Measurements from ENCODE around the gene FAM83C. TPM values are rescaled to one million over a fixed set of nuclear protein-coding genes. Genes with fewer than 3 reads are reported as not detected.

Gene FAM83C
- total RNA-seq, 4 donors from 2014 or later, result 54.4 to 85.7 (median 68.6) TPM

GRCh38 chr20:35314816-35315631 lies 22.8 kb upstream of the FAM83C start:
- no peak for TF ChIP-seq POLR2A (IDR thresholded peaks at IDR 0.05)
- no peak for TF ChIP-seq CTCF (IDR thresholded peaks at IDR 0.05)
- no peak for DNase-seq (ENCODE audit: low spot score in 2 of 2)
- H3K4me3 ChIP-seq (ENCODE audit: low read depth, poor library complexity, severe bottlenecking), result no peak overlapping the region
- intact Hi-C loops (cut with DNase I; ENCODE audit: low total_unique reads), result no loop called here
- 68 to 77% methylated on average over 3 of the region's 3 CpGs for WGBS, 2 donors

DNA sequence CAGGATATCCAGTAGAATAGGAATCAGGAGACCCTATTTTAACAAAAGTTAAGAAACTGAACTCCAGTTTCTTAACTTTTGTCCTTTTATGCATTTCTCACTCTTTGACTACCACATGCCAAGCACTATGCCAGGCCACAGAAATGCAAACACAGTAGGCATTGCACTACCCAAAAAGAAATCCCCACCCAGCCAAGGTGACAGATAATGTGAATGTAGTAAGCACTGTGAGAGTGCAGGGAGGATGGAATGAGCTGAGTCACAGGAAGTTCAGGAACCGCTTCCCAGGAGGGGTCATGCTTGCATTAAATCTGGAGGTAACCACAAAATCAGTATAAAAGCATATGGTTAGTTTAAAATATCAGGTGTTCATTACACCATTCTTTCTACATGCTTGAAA lies 20.1 kb upstream of the FAM83C start:
- 65 to 79% methylated on average over 1 of the region's 1 CpG for WGBS, 2 donors
- DNase-seq (ENCODE audit: low spot score in 2 of 2), result no peak
- no peak for TF ChIP-seq POLR2A (IDR thresholded peaks at IDR 0.05)
- no peak for TF ChIP-seq CTCF (IDR thresholded peaks at IDR 0.05)
- H3K4me3 ChIP-seq (ENCODE audit: low read depth, poor library complexity, severe bottlenecking), result no peak overlapping the region
- intact Hi-C loops (cut with DNase I; ENCODE audit: low total_unique reads), result no loop called here

DNA sequence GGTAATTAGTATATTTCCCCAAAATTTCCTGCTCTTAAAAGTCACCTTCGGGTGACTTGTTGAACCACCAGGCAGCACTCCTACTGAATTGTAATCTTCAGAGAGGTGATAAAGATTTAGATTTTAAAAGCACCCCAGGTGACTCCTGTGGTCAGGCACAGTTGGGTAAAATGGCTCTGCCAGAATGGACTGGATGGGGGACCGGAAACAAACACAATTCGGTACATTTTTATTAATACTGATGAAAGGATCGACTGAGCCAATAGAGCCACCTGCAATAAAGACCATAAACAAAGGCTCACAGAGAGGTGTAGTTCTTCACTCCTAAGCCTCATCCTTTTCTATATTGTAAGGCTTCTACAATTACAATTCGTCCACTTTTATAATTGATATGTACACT lies 19.6 kb upstream of the FAM83C start:
- 87 to 93% methylated on average over 5 of the region's 5 CpGs for WGBS, 2 donors
- intact Hi-C loops (cut with DNase I; ENCODE audit: low total_unique reads), result no loop called here
- TF ChIP-seq POLR2A (IDR thresholded peaks at IDR 0.05), result no peak
- no peak for TF ChIP-seq CTCF (IDR thresholded peaks at IDR 0.05)
- no peak overlapping the region for H3K4me3 ChIP-seq (ENCODE audit: low read depth, poor library complexity, severe bottlenecking)
- DNase-seq (ENCODE audit: low spot score in 2 of 2), result no peak

- TF ChIP-seq CTCF (IDR thresholded peaks at IDR 0.05) (no peak), POLR2A (IDR thresholded peaks at IDR 0.05) (no peak)
- intact Hi-C loops (cut with DNase I; ENCODE audit: low total_unique reads), result no loop called here
- 67% methylated on average over 2 of the region's 2 CpGs for WGBS, 2 donors
Measured at GRCh38 chr20:35311409-35311808, 19.2 kb upstream of the FAM83C start.

DNA sequence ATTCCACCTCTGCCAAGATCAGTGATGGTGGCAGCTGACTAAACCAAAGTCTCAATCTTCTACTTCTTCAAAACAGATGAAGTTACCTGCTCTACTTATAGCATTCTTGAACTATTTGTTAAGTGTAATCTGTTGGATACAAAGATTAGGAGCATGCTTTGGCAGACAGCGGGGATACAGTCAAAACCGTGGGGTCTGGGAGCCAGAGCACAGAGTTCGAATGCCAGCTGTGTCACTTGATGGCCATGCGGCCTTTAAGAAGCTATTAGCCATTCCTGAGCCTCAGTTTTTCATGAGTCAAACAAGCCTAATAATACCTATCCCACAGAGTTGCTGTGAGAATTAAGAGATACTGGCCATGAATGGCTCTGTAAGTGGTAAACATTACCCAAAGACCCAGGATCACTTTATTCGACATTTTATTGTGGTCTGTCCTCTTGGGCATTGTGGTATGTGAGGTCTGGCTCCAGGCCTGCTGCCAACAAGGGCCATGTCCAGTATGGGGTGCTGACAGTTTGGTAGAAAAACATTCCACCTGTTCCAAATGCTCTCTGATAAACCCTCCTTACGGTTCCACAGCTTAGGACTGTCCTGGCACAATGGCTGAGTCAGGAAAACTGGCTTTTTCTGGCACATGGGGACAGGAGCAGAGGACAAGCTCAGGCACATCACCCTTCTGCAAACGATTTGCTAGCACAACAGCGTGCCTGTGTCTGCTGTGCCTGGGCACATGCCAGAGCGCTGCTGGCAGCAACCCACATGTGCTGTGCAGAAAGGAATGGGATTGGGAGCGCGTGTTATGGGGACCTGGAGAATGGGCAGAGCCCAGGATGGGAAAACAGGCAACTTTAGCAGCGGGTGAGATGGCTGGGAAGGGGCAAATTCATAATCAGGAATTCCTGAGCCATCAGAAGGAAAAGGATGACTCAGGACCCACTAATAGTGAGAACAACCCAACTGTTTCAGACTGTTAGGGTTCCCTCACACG lies 15.7 kb upstream of the FAM83C start:
- intact Hi-C loops (cut with DNase I; ENCODE audit: low total_unique reads), result no loop called here
- peak; percentile 83 to 94 for DNase-seq (ENCODE audit: low spot score in 2 of 2)
- no peak overlapping the region for H3K4me3 ChIP-seq (ENCODE audit: low read depth, poor library complexity, severe bottlenecking)
- TF ChIP-seq POLR2A (IDR thresholded peaks at IDR 0.05) (no peak), CTCF (IDR thresholded peaks at IDR 0.05) (no peak)
- WGBS, 2 donors, result 44 to 45% methylated on average over 12 to 13 of the region's 13 CpGs

More at GRCh38 chr20:35311409-35311808, 19.2 kb upstream of the FAM83C start:
- H3K4me3 ChIP-seq (ENCODE audit: low read depth, poor library complexity, severe bottlenecking), result no peak overlapping the region
- DNase-seq (ENCODE audit: low spot score in 2 of 2), result no peak
